Nephron (organoid): ENCODE data around the gene ARHGAP15.

Source experiments
- H3K27ac Mint-ChIP-seq, 3 experiments: 2 replicates each; pipeline ENCODE4 v1.8.0; 2020; ENCODE audit warnings: mixed read lengths in 3 of 3, mild to moderate bottlenecking in 2 of 3, moderate library complexity in 1 of 3
- H3K27me3 Mint-ChIP-seq: 2 replicates; pipeline ENCODE4 v1.8.0; 2021; ENCODE audit warnings: low read depth, mild to moderate bottlenecking, moderate library complexity, mixed read lengths
- H3K36me3 Mint-ChIP-seq: 2 replicates; pipeline ENCODE4 v1.8.0; 2020; ENCODE audit warnings: low read depth, mixed read lengths
- H3K4me1 Mint-ChIP-seq: 2 replicates; pipeline ENCODE4 v1.8.0; 2020; ENCODE audit warnings: mixed read lengths
- H3K4me3 Mint-ChIP-seq, 3 experiments: 2 replicates each; pipeline ENCODE4 v1.8.0; 2020; ENCODE audit warnings: mild to moderate bottlenecking in 3 of 3, mixed read lengths in 3 of 3, moderate library complexity in 2 of 3
- H3K9me3 Mint-ChIP-seq: 2 replicates; pipeline ENCODE4 v1.8.0; 2020; ENCODE audit warnings: mixed read lengths
- CTCF ChIP-seq, 3 experiments: fragments of 200-600 bp; sonication (generic); IDR thresholded peaks; one replicate each; pipeline ENCODE4 v1.5.0; 2021; ENCODE audit warnings: antibody characterized with exemption in 3 of 3; ENCODE audit not compliant: unreplicated experiment in 3 of 3

The ARHGAP15 gene

GRCh38 chr2:143675021-143675420, 545.8 kb downstream of the ARHGAP15 start:
- TF ChIP-seq CTCF (IDR thresholded peaks at IDR 0.05; ENCODE audit: unreplicated experiment in 3 of 3): no peak

GRCh38 chr2:143679617-143680016, 550.4 kb downstream of the ARHGAP15 start:
- peaks cover 47% of the 10 kb centered on the region for H3K4me1 Mint-ChIP-seq
- no peaks in the 10 kb centered on the region for H3K27me3 Mint-ChIP-seq
- peaks cover 5% of the 10 kb centered on the region for H3K9me3 Mint-ChIP-seq
- no peaks in the 10 kb centered on the region for H3K36me3 Mint-ChIP-seq
- no peak for TF ChIP-seq CTCF (IDR thresholded peaks at IDR 0.05; ENCODE audit: unreplicated experiment in 3 of 3)
- peak overlapping the region in 1 of 3 experiments; percentile 20 for H3K4me3 Mint-ChIP-seq
- H3K27ac Mint-ChIP-seq: peak overlapping the region; percentile 44 to 79 (median 64)

More at GRCh38 chr2:143675021-143675420, 545.8 kb downstream of the ARHGAP15 start:
- no peaks in the 10 kb centered on the region for H3K36me3 Mint-ChIP-seq
- no peak overlapping the region for H3K27ac Mint-ChIP-seq
- H3K9me3 Mint-ChIP-seq: peaks cover 5% of the 10 kb centered on the region
- H3K4me3 Mint-ChIP-seq: no peak overlapping the region
- no peaks in the 10 kb centered on the region for H3K27me3 Mint-ChIP-seq
- H3K4me1 Mint-ChIP-seq: peaks cover 9% of the 10 kb centered on the region

- Mint-ChIP-seq H3K4me1 (peaks cover 58% of the 10 kb centered on the region), H3K27ac (peak overlapping the region; percentile 32 to 79 (median 35)), H3K36me3 (no peaks in the 10 kb centered on the region), H3K27me3 (no peaks in the 10 kb centered on the region), H3K4me3 (no peak overlapping the region), H3K9me3 (no peaks in the 10 kb centered on the region)
- no peak for TF ChIP-seq CTCF (IDR thresholded peaks at IDR 0.05; ENCODE audit: unreplicated experiment in 3 of 3)
Observed at GRCh38 chr2:143680885-143681405, 551.7 kb downstream of the ARHGAP15 start.

GRCh38 chr2:143682436-143683055, 553.3 kb downstream of the ARHGAP15 start:
- TF ChIP-seq CTCF (IDR thresholded peaks at IDR 0.05; ENCODE audit: unreplicated experiment in 3 of 3): no peak
- H3K4me3 Mint-ChIP-seq: peak overlapping the region in 2 of 3 experiments; percentile 36 to 46
- no peaks in the 10 kb centered on the region for H3K27me3 Mint-ChIP-seq
- no peaks in the 10 kb centered on the region for H3K9me3 Mint-ChIP-seq
- peaks cover 65% of the 10 kb centered on the region for H3K4me1 Mint-ChIP-seq
- H3K27ac Mint-ChIP-seq: peak overlapping the region; percentile 87 to 94 (median 89)
- H3K36me3 Mint-ChIP-seq: no peaks in the 10 kb centered on the region

GRCh38 chr2:143683977-143684376, 554.8 kb downstream of the ARHGAP15 start:
- Mint-ChIP-seq H3K4me1 (peaks cover 66% of the 10 kb centered on the region), H3K4me3 (peak overlapping the region in 1 of 3 experiments; percentile 40), H3K36me3 (no peaks in the 10 kb centered on the region), H3K27me3 (no peaks in the 10 kb centered on the region), H3K27ac (peak overlapping the region; percentile 94 to 95 (median 95)), H3K9me3 (no peaks in the 10 kb centered on the region)
- TF ChIP-seq CTCF (IDR thresholded peaks at IDR 0.05; ENCODE audit: unreplicated experiment in 3 of 3): no peak
